ENCODE results near the gene HSPB3. TPM values are rescaled to one million over a fixed set of nuclear protein-coding genes. Genes with fewer than 3 reads are reported as not detected.

The HSPB3 gene
- total and polyA plus RNA-seq, 2 of the 8 experiments (the other 6 are each of a cell fraction or from before 2014, with no cell fraction given): not detected

- POLR2A ChIA-PET (ENCODE audit: partially characterized antibody): no interaction called here
- Histone ChIP-seq H3K9me3 (ENCODE audit: insufficient read depth in 2 of 2, low read depth in 1 of 2, low read length in 1 of 2) (no peaks in the 10 kb centered on the region), H3K79me2 (ENCODE audit: control insufficient read depth in 1 of 2, insufficient read depth in 2 of 2, low read length in 2 of 2) (no peaks in the 10 kb centered on the region), H2AK5ac (ENCODE audit: low read depth, low read length) (no peak overlapping the region), H3K36me3 (ENCODE audit: control insufficient read depth in 2 of 4, insufficient read depth in 4 of 4, low read length in 3 of 4) (no peaks in the 10 kb centered on the region), H2BK15ac (ENCODE audit: low read length) (no peak overlapping the region), H3K27me3 (replicated peaks in 1 of 4; ENCODE audit: control insufficient read depth in 3 of 4, extremely low read depth in 1 of 4, insufficient read depth in 3 of 4, low read length in 3 of 4) (no peaks in the 10 kb centered on the region), H3K4me1 (replicated peaks in 1 of 4; ENCODE audit: control insufficient read depth in 3 of 4, insufficient read depth in 4 of 4, low read length in 3 of 4) (peaks cover 0 to 4% (median 0%) of the 10 kb centered on the region in 4 experiments; a peak in 1 of 7 replicates), H3K23ac (ENCODE audit: insufficient read length) (no peak overlapping the region), H2BK20ac (ENCODE audit: low read length) (no peak overlapping the region), H4K5ac (ENCODE audit: insufficient read length, low read depth, low read length) (no peak overlapping the region), H4K20me1 (replicated peaks in 1 of 2; ENCODE audit: control insufficient read depth in 1 of 2, insufficient read depth in 2 of 2, low read length in 2 of 2) (no peaks in the 10 kb centered on the region), H3K4ac (replicated peaks; ENCODE audit: insufficient read length, low read depth, low read length) (no peak overlapping the region), H3K79me1 (ENCODE audit: low read depth, low read length) (no peaks in the 10 kb centered on the region), H3K14ac (ENCODE audit: insufficient read length) (no peak overlapping the region), H2BK12ac (ENCODE audit: low read depth, low read length) (no peak overlapping the region), H3K18ac (ENCODE audit: extremely low read depth, low read length) (no peak overlapping the region), H2BK120ac (replicated peaks; ENCODE audit: low read depth, low read length) (no peak overlapping the region), H2BK5ac (ENCODE audit: low read depth, low read length) (no peak overlapping the region), H3K4me2 (ENCODE audit: insufficient read depth in 1 of 2, low read depth in 2 of 2, low read length in 2 of 2) (no peak overlapping the region), H3K23me2 (ENCODE audit: low read depth, low read length) (no peaks in the 10 kb centered on the region; the same call in 1 of the 2 replicates), H4K8ac (ENCODE audit: extremely low read depth, insufficient read depth, low read length) (no peak overlapping the region), H3K4me3 (ENCODE audit: extremely low read depth in 1 of 4, insufficient read depth in 2 of 4, low read depth in 3 of 4, low read length in 4 of 4) (no peak overlapping the region), H3K9ac (replicated peaks in 1 of 4; ENCODE audit: extremely low read depth in 1 of 4, low read depth in 3 of 4, low read length in 3 of 4) (no peak overlapping the region), H3K27ac (ENCODE audit: low read depth, low read length) (no peak overlapping the region), H3K56ac (replicated peaks; ENCODE audit: insufficient read length, low read depth, low read length) (no peak overlapping the region), H4K91ac (replicated peaks; ENCODE audit: insufficient read length, low read length) (no peak overlapping the region), H2AFZ (ENCODE audit: low read length) (no peak overlapping the region)
- DNase-seq (ENCODE audit: low read depth in 1 of 2, low spot score in 2 of 2) (no peak), FAIRE-seq (no peak)
- 100% methylated on average over 3 of the region's 3 CpGs; no CpG with 5 or more reads in 1 of the 2 experiments for WGBS, 2 experiments (ENCODE audit: extremely low coverage in 1 of 2, insufficient coverage in 1 of 2, insufficient read length in 1 of 2, insufficient replicate concordance in 2 of 2, low coverage in 1 of 2, low lambda C conversion rate in 2 of 2, missing lambda C conversion rate in 1 of 2)
- CTCF ChIA-PET (ENCODE audit: partially characterized antibody): interaction anchor here (0.6 to 6.0 kb wide), 4 partner anchors 22 to 713 kb away, joined by 3 to 25 read pairs (median 4); partner anchors contain the start of gene GPX8
- no peak for TF ChIP-seq CBX8 (IDR thresholded peaks at IDR 0.05; ENCODE audit: borderline replicate concordance, low read depth, low read length)
- TF ChIP-seq RAD21 (IDR thresholded peaks at IDR 0.05 in 1 of 2, conservative IDR thresholded peaks at IDR 0.05 in 1 of 2; ENCODE audit: low read depth in 2 of 2, low read length in 2 of 2): no peak
- no peak for TF ChIP-seq USF2 (IDR thresholded peaks at IDR 0.05; ENCODE audit: low read length)
- TF ChIP-seq MAFK (IDR thresholded peaks at IDR 0.05; ENCODE audit: low read depth, low read length): no peak
- TF ChIP-seq NANOG (IDR thresholded peaks at IDR 0.05; ENCODE audit: insufficient read depth, low read depth, low read length, poor library complexity, severe bottlenecking): no peak
- TF ChIP-seq CEBPB (IDR thresholded peaks at IDR 0.05; ENCODE audit: low read depth, low read length): no peak
- TF ChIP-seq HDAC6 (IDR thresholded peaks at IDR 0.05; ENCODE audit: low read depth, low read length): no peak
- no peak for TF ChIP-seq SP2 (IDR thresholded peaks at IDR 0.05; ENCODE audit: low read length)
- no peak for TF ChIP-seq HDAC2 (IDR thresholded peaks at IDR 0.05; ENCODE audit: borderline replicate concordance in 1 of 2, low read depth in 2 of 2, low read length in 2 of 2)
- no peak for TF ChIP-seq SUZ12 (IDR thresholded peaks at IDR 0.05; ENCODE audit: low read length)
- no peak for TF ChIP-seq POU5F1 (IDR thresholded peaks at IDR 0.05; ENCODE audit: low read depth, low read length)
- no peak for TF ChIP-seq TBP (IDR thresholded peaks at IDR 0.05; ENCODE audit: low read depth, low read length)
- no peak for TF ChIP-seq RFX5 (IDR thresholded peaks at IDR 0.05; ENCODE audit: borderline replicate concordance, low read depth, low read length)
Observed at GRCh38 chr5:54446379-54446732, 9.1 kb upstream of the HSPB3 start.

Measured in H1 (cell line).